Lower leg skin (tissue), 4 donors: ENCODE measurements around the gene ASCC1. TPM values are rescaled to one million over a fixed set of nuclear protein-coding genes. Genes with fewer than 3 reads are reported as not detected.
"Not testable (repeated sequence)": the region's sequence is repeated elsewhere in the genome, so short reads cannot be mapped to it uniquely, and the experiment has no call there.

Experiments
- DNase-seq, 2 donors: peaks; one replicate each; pipeline ENCODE4 v3.0.0-alpha.2; 2019; ENCODE audit warnings: low spot score in 2 of 2
- H3K4me3 ChIP-seq: fragments of 200-600 bp; sonication (generic); 2 replicates; pipeline ENCODE4 v1.5.1; 2017; ENCODE audit warnings: mild to moderate bottlenecking, low read depth; ENCODE audit not compliant: poor library complexity, severe bottlenecking
- CTCF ChIP-seq, 3 donors: fragments of 450-650 bp; IDR thresholded peaks; one replicate each; pipeline ENCODE4 v1.5.1; 2016; ENCODE audit warnings: antibody characterized with exemption in 3 of 3, mild to moderate bottlenecking in 3 of 3, moderate library complexity in 2 of 3
- POLR2A ChIP-seq, 2 donors: fragments of 450-650 bp; IDR thresholded peaks; one replicate each; pipeline ENCODE4 v1.6.1; 2016 to 2017; ENCODE audit warnings: antibody characterized with exemption in 2 of 2, mild to moderate bottlenecking in 1 of 2, moderate library complexity in 1 of 2
- WGBS, 2 donors: methylation state at CpG; one replicate each; pipeline ENCODE4 v1.1.5; 2018; 5-methylcytosine and 5-hydroxymethylcytosine counted together
- intact Hi-C: fragments of 100-400 bp; cut with DNase I; formaldehyde crosslinking; loops from one replicate; pipeline ENCODE4 v1.15.0; 2023; ENCODE audit warnings: low total_unique reads
- total RNA-seq, 4 donors: library from RNA; depleted of rRNA; stranded (reverse); fragments of >200 nt; gene quantifications; one replicate each; pipeline ENCODE4 v1.1.0, GENCODE V29; 2016

Gene ASCC1
- total RNA-seq, 4 donors from 2014 or later: 17.7 to 33.3 (median 23.1) TPM

DNA sequence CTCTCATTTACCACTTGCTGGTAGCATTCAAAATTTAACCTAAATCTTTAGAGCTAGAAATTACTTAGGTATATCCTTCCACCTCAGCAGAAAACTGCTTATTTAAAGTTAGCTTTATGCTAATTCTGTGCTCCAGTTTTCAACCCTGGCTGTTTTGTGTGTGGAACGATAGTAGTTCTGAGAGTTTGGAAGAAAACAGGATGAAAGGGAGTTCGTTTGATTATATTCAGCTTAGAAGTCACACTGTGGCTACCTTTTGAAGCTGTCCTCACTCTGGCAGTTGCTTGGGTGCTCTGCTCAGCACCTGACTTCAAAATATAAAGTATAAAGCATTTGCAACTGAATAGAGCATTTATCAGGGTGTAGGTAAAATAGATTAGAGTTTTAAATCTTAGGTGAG is 2.6 kb upstream of the ASCC1 start:
- peak in 1 of 2 donors; percentile 29 for DNase-seq
- WGBS, 2 donors: 31 to 43% methylated on average over 2 of the region's 2 CpGs
- H3K4me3 ChIP-seq: no peak overlapping the region
- intact Hi-C loops: no loop called here
- no peak for TF ChIP-seq CTCF (IDR thresholded peaks at IDR 0.05)
- no peak for TF ChIP-seq POLR2A (IDR thresholded peaks at IDR 0.05)

GRCh38 chr10:72218325-72218724 is 2.2 kb upstream of the ASCC1 start:
- TF ChIP-seq CTCF (IDR thresholded peaks at IDR 0.05) (no peak), POLR2A (IDR thresholded peaks at IDR 0.05) (no peak)
- H3K4me3 ChIP-seq: no peak overlapping the region
- DNase-seq: no peak
- intact Hi-C loops: no loop called here
- 31 to 41% methylated on average over 1 of the region's 1 CpG for WGBS, 2 donors

DNA sequence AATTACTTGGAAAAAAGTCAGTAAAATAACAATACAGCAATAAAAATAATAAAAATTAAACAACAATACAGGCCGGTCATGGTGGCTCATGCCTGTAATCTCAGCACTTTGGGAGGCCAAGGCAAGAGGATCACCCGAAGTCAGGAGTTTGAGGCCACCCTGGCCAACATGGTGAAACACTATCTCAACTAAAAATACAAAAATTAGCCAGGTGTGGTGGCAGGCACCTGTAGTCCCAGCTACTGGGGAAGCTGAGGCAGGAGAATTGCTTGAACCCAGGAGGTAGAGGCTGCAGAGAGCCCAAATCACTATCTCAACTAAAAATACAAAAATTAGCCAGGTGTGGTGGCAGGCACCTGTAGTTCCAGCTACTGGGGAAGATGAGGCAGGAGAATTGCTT is 4.2 kb downstream of the ASCC1 start:
- WGBS, 2 donors: 94 to 95% methylated on average over 2 of the region's 2 CpGs
- intact Hi-C loops, H3K4me3 ChIP-seq: not testable (repeated sequence)
- DNase-seq: peak in 1 of 2 donors; percentile 49

DNA sequence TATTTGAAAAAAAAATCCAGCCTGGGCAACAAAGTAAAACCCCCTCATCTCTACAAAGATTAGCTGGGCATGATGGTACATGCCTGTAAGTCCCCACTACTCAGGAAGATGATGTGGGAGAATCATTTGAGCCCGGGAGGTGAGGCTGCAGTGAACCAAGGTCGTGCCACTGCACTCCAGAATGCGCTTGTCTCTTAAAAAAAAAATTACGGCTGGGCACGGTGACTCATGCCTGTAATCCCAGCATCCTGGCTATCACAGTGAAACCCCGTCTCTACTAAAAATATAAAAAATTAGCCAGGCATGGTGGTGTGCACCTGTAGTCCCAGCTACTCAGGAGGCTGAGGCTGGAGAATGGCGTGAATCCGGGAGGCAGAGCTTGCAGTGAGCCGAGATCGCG is 4.7 kb downstream of the ASCC1 start:
- DNase-seq: peak in 1 of 2 donors; percentile 49
- H3K4me3 ChIP-seq, intact Hi-C loops: not testable (repeated sequence)
- 88 to 92% methylated on average over 11 of the region's 11 CpGs for WGBS, 2 donors

- intact Hi-C loops, DNase-seq, H3K4me3 ChIP-seq: not testable (repeated sequence)
- WGBS, 2 donors: 56 to 58% methylated on average over 2 of the region's 2 CpGs
Measured at GRCh38 chr10:72208526-72208925, 7.5 kb downstream of the ASCC1 start.

DNA sequence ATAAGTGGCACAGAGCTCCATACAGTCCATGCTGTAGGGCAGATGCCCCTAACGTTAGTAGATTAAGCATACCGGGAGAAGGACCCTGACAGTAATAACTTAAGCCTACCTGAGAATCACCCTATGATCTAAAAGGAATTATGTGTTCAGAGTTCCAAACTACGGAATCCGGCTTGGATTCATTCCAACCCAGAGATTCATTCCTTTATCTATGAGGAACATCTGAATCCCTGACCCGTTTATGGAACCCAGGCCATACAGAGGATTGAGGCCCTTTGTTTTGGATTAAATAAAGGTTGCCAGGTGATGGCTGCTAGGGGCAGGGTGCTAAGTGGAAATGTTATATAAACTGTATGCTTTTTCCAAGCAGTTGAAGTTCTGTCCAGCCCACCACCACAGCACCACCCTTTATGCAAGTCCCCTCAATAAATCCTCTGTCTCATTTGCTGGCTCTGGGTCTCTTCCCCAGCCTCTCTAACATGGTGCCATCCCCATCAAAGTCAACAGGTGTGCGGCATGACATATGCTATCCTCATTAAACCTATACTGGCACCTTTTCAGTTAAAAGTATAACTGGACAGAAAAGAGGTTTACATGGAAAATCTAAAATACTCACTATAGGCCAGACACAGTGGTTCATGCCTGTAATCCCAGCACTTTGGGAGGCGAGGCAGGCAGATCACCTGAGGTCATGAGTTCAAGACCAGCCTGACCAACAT is 9.4 kb downstream of the ASCC1 start:
- intact Hi-C loops: no loop called here
- no peak overlapping the region for H3K4me3 ChIP-seq
- DNase-seq: no peak
- 84 to 89% methylated on average over 7 of the region's 7 CpGs for WGBS, 2 donors
- TF ChIP-seq POLR2A (IDR thresholded peaks at IDR 0.05): no peak
- TF ChIP-seq CTCF (IDR thresholded peaks at IDR 0.05): no peak

DNA sequence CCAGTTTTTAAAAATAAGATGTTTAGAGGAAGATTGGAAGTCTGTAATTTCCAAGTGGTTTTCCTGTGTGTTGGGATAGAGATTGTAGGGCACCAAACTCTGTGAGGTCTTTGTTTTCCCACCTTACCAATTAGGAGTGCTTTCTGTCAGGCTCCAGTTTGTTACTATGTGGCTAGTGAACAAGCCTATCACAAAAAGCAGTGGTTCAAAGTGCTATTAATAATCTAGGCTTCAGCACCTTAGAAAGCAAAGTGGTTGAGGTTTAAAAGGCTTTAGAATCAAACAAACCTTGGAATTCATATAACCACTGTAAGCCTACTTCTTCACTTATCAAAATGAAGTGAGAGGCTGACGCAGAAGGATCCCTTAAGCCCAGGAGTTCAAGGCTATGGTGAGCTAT is 11.4 kb downstream of the ASCC1 start:
- no peak for DNase-seq
- TF ChIP-seq POLR2A (IDR thresholded peaks at IDR 0.05): no peak
- no peak for TF ChIP-seq CTCF (IDR thresholded peaks at IDR 0.05)
- no peak overlapping the region for H3K4me3 ChIP-seq
- intact Hi-C loops: no loop called here
- WGBS, 2 donors: 95 to 97% methylated on average over 1 of the region's 1 CpG
